ENCODE data around the gene WDR27. TPM values are rescaled to one million over a fixed set of nuclear protein-coding genes. Genes with fewer than 3 reads are reported as not detected.

The WDR27 gene
- total RNA-seq, 1 donor from 2014 or later: 27.2 TPM

DNA sequence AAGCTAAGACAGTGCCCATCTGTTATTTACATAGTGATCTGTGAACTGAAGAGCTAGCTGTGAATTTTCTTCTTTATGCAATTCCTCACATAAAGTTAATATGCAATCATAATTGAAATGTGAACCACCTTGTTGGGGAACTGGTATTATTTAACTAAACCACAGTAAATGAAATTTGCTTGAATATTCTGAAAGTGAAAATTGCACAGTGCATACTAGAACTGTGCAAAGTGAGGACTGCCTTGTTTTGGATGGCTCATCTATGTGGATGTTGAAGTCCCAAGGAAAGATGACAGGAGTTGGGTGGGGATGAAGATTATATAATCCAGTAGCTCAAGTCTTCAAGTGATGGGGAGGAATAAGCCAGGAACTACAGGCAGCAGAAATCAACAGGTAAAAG lies 28.1 kb upstream of the WDR27 start:
- TF ChIP-seq, protein P1, sequence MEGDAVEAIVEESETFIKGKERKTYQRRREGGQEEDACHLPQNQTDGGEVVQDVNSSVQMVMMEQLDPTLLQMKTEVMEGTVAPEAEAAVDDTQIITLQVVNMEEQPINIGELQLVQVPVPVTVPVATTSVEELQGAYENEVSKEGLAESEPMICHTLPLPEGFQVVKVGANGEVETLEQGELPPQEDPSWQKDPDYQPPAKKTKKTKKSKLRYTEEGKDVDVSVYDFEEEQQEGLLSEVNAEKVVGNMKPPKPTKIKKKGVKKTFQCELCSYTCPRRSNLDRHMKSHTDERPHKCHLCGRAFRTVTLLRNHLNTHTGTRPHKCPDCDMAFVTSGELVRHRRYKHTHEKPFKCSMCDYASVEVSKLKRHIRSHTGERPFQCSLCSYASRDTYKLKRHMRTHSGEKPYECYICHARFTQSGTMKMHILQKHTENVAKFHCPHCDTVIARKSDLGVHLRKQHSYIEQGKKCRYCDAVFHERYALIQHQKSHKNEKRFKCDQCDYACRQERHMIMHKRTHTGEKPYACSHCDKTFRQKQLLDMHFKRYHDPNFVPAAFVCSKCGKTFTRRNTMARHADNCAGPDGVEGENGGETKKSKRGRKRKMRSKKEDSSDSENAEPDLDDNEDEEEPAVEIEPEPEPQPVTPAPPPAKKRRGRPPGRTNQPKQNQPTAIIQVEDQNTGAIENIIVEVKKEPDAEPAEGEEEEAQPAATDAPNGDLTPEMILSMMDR (conservative IDR thresholded peaks at IDR 0.05; ENCODE audit: low read depth, low read length): no peak
- DNase-seq (ENCODE audit: low read depth): no peak
- no peak overlapping the region for H3K4me3 ChIP-seq (ENCODE audit: low read depth, low read length)

DNA sequence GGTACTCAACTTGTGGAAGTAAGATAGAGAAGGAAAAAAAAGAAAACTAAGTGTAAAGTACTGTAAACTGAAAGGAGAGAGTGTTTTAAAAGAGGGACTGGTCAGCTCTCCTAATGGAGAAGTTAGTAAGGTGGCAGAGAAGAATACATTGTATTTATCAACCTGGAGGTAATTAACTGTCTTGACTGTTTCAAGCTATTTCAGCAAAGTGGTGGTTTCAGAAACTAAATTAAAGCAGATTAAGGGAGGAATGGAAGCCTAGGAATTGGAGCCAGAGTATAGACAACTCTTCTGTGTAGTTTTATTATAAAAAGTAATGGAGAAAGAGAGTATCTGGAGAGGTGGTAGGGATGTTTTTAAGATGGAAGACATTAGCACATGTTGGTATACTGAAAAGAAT lies 25.1 kb upstream of the WDR27 start:
- DNase-seq (ENCODE audit: low read depth): no peak
- TF ChIP-seq, protein P1 (conservative IDR thresholded peaks at IDR 0.05; ENCODE audit: low read depth, low read length): no peak
- H3K4me3 ChIP-seq (ENCODE audit: low read depth, low read length): no peak overlapping the region

DNA sequence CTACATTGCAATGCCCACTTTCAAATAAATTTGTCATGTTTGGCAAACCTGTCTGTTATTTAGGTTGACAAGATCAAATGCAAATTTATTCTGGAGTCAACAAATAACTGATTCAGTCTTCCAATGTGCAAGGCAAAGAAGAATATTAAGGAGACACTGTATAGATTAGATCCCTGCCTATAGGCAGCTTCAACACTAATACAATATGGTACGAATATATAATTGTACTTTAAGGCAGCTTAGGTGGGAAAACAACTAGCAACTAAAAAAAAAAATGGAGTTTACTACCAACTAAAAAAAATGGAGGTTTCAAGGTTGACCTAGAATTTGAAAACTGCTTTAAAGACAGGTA lies 24.2 kb upstream of the WDR27 start:
- DNase-seq (ENCODE audit: low read depth): no peak
- no peak overlapping the region for H3K4me3 ChIP-seq (ENCODE audit: low read depth, low read length)
- TF ChIP-seq, protein P1 (conservative IDR thresholded peaks at IDR 0.05; ENCODE audit: low read depth, low read length): no peak

DNA sequence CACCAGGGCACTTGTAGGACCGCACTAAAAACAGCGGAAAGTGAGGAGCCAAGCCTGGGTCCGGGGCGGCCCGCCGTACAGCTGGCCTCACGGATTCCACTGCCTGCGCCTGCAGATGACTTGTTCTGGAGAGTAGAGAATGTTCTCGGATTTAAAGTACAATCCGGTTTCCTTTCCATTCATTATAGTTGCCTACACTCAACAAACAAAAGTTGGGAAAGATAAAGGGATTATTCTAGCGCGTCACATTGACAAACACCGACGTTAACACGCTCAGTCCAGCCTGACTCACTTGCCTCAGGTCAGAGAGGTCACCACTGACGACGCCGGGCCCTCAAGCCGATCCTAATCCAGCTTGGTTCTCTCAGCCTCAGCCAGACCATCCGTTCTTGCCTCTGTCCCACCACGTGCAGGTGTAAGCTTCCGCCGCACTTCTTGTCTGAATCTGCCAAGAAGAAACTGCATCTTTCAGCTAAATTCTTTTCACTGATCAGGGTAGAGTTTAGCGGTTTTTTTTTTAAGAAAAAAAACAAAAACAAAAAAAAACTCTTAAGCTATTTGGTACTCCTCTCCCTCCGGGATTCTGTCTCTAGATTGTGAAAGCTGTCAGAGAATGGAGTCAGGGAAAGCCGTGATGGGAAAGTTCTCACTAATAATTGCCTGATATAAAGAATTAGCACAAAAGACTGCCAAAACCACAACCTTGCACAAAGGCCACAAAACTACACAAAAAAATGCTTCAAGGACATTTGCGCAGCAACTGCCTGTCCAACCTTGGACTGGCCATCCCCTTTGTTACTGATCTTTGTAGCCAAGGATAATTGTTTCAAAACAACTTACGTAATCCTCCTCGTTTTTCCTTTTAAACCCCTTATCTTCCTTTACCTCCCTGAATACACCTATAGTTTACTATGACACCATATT lies 23.6 kb upstream of the WDR27 start:
- peak overlapping the region; percentile 63 for H3K4me3 ChIP-seq (ENCODE audit: low read depth, low read length)
- TF ChIP-seq, protein P1 (conservative IDR thresholded peaks at IDR 0.05; ENCODE audit: low read depth, low read length): no peak
- DNase-seq (ENCODE audit: low read depth): peak; percentile 44

DNA sequence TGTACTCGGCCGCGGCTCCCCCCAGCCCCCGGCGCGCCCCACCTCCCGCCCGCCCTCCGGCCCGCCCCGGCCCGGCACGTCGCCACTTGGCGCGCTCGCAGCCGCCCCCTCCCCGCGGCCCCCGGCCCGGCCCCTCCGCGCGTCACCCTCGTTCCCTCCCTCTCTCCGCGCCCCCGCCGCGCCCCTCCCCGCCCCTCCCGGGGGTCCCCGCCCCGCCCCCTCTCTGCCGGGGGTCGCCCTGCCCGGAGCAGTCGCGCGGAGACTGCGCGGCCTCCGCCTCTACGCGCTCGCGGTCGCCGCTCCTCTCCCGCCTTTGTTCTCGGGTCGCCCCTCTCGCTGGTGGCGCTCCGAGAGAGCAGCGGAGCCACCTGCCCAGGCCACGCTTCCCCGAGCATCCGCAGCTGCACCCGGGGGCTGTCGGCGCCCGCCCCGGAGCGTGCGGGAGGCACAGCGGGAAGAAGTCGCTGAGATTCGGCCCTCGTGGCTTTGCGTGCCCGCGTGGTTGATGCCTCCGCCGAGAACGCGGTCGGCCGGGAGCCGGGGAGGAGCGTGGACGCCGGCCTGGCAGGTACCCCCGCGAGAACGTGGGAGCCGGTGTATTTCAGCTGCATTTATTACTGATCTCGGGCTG lies 22.8 kb upstream of the WDR27 start, which contains the start of gene PHF10:
Gene PHF10 (minus strand): TSS at position 7 of the 631 bp plus-strand sequence. CDS start 569 bp downstream, outside the sequence.
- peak within 1 kb of the TSS; percentile 74 for H3K4me3 ChIP-seq (ENCODE audit: low read depth, low read length)
- TF ChIP-seq, protein P1 (conservative IDR thresholded peaks at IDR 0.05; ENCODE audit: low read depth, low read length): no peak
- no peak for DNase-seq (ENCODE audit: low read depth)

DNA sequence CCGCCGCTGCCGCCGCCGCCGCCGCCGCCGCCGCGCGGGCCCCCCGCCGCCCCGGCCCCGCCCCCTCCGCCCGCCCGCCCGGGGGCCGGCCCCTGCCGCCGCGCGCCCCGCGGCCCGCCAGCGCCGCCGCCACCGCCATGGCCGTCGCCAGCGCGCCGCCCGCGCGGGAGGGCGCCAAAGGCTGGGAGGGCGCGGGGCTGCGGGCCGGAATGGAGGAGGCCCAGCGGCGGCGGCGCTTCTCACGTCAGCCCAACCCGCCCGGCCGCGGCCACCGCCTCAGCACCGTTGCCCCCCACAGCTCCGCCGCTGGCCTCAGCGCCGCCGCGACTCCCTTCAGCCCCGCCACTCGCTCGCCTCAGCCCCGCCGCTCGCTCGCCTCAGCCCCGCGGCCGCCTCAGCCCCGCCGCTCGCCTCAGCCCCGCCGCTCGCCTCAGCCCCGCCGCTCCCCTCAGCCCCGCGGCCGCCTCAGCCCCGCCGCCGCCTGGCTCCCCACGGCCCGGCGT lies 22.2 kb upstream of the WDR27 start:
- TF ChIP-seq, protein P1 (conservative IDR thresholded peaks at IDR 0.05; ENCODE audit: low read depth, low read length): no peak
- DNase-seq (ENCODE audit: low read depth): no peak
- H3K4me3 ChIP-seq (ENCODE audit: low read depth, low read length): peak overlapping the region; percentile 34
